ENCODE results near the gene TMEM95. TPM values are rescaled to one million over a fixed set of nuclear protein-coding genes. Genes with fewer than 3 reads are reported as not detected.

TMEM95 gene
- total and polyA plus RNA-seq, 2 donors from 2014 or later = not detected

DNA sequence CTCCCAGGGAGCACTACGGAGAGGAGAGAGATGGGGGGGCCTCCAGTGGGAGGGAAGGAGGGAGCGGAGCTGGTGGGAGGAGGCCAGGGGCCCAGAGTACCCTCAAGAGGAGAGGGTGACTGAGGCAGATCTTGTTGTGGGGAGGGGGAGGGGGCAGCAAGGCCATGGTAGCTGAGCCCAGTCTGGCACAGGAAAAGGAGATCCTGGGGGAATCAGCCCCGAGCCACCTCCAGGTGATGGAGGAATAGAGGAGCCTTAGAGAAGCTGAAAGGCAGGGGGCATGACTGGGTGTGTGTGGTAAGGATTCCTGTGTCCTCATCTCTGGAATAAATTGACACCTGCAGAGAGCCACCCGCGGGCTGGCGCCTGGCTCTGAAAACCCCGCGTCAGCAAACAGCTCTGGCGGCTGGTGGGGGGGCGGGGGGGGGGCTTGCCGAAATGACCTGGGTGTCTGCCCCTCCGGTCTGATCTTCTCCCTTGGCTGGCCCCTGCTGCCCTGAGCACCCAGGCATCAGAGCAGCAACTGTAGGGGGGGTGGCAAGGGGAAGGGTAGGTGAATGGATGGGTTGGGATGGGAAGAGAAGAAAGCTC is 51.4 kb downstream of the TMEM95 start:
- Histone ChIP-seq H3K27me3 (ENCODE audit: control insufficient read depth, insufficient read depth, low read length) (no peaks in the 10 kb centered on the region), H3K9ac (ENCODE audit: low read length in 3 of 3) (no peak overlapping the region), H3K9me3 (ENCODE audit: control insufficient read depth in 2 of 3, insufficient read depth in 1 of 3, low read length in 3 of 3) (no peaks in the 10 kb centered on the region), H3K27ac (ENCODE audit: low read depth in 2 of 2, low read length in 2 of 2) (no peak overlapping the region), H3K36me3 (ENCODE audit: control insufficient read depth in 2 of 3, insufficient read depth in 3 of 3, low read length in 3 of 3) (no peaks in the 10 kb centered on the region), H3K4me1 (ENCODE audit: control insufficient read depth in 2 of 3, insufficient read depth in 2 of 3, low read depth in 1 of 3, low read length in 3 of 3) (peaks cover 0 to 6% (median 6%) of the 10 kb centered on the region in 3 donors), H3K4me3 (ENCODE audit: low read length in 3 of 3) (no peak overlapping the region)
- intact Hi-C loops (cut with DNase I) = no loop called here
- no peak for FAIRE-seq
- TF ChIP-seq CTCF (IDR thresholded peaks at IDR 0.05; ENCODE audit: borderline replicate concordance, extremely low read depth, insufficient read depth) = no peak
- DNase-seq = peak in 1 of 5 donors; percentile 73

Other genes starting within 250 kb of the TMEM95 start
Only the 30 nearest of the 36 such genes appear.
- gene ASGR1, start 175.8 kb upstream of the TMEM95 start, total RNA-seq = 2.1 TPM
- 1.4 TPM for gene ASGR1, start 175.8 kb upstream of the TMEM95 start, polyA plus RNA-seq (ENCODE audit: insufficient read depth, low read depth, low replicate concordance)
- gene DLG4, start 135.3 kb upstream of the TMEM95 start, total RNA-seq = 18.9 TPM
- gene DLG4, start 135.3 kb upstream of the TMEM95 start, polyA plus RNA-seq (ENCODE audit: insufficient read depth, low read depth, low replicate concordance) = 6.6 TPM
- 689 TPM for gene ACADVL, start 135.2 kb upstream of the TMEM95 start, total RNA-seq
- 1,202 TPM for gene ACADVL, start 135.2 kb upstream of the TMEM95 start, polyA plus RNA-seq (ENCODE audit: insufficient read depth, low read depth, low replicate concordance)
- gene DVL2, start 120.6 kb upstream of the TMEM95 start, total RNA-seq = 35.8 TPM
- 18.0 TPM for gene DVL2, start 120.6 kb upstream of the TMEM95 start, polyA plus RNA-seq (ENCODE audit: insufficient read depth, low read depth, low replicate concordance)
- gene PHF23, start 115.7 kb upstream of the TMEM95 start, total RNA-seq = 28.1 TPM
- 48.5 TPM for gene PHF23, start 115.7 kb upstream of the TMEM95 start, polyA plus RNA-seq (ENCODE audit: insufficient read depth, low read depth, low replicate concordance)
- gene GABARAP, start 112.7 kb upstream of the TMEM95 start, total RNA-seq = 477 TPM
- 1,483 TPM for gene GABARAP, start 112.7 kb upstream of the TMEM95 start, polyA plus RNA-seq (ENCODE audit: insufficient read depth, low read depth, low replicate concordance)
- 113 TPM for gene CTDNEP1, start 103.4 kb upstream of the TMEM95 start, total RNA-seq
- gene CTDNEP1, start 103.4 kb upstream of the TMEM95 start, polyA plus RNA-seq (ENCODE audit: insufficient read depth, low read depth, low replicate concordance) = 124 TPM
- gene ELP5, start 102.9 kb upstream of the TMEM95 start, total RNA-seq = 41.9 TPM
- 110 TPM for gene ELP5, start 102.9 kb upstream of the TMEM95 start, polyA plus RNA-seq (ENCODE audit: insufficient read depth, low read depth, low replicate concordance)
- 233 TPM for gene CLDN7, start 92.7 kb upstream of the TMEM95 start, total RNA-seq
- 119 TPM for gene CLDN7, start 92.7 kb upstream of the TMEM95 start, polyA plus RNA-seq (ENCODE audit: insufficient read depth, low read depth, low replicate concordance)
- gene SLC2A4, start 73.4 kb upstream of the TMEM95 start, total RNA-seq = 4.2 TPM
- 2.8 TPM for gene SLC2A4, start 73.4 kb upstream of the TMEM95 start, polyA plus RNA-seq (ENCODE audit: insufficient read depth, low read depth, low replicate concordance)
- gene YBX2, start 60.5 kb upstream of the TMEM95 start, total RNA-seq = 1.3 TPM
- gene YBX2, start 60.5 kb upstream of the TMEM95 start, polyA plus RNA-seq (ENCODE audit: insufficient read depth, low read depth, low replicate concordance) = 3.3 TPM
- 306 TPM for gene EIF5A, start 47.5 kb upstream of the TMEM95 start, total RNA-seq
- gene EIF5A, start 47.5 kb upstream of the TMEM95 start, polyA plus RNA-seq (ENCODE audit: insufficient read depth, low read depth, low replicate concordance) = 434 TPM
- gene GPS2, start 39.8 kb upstream of the TMEM95 start, total RNA-seq = 67.0 TPM
- gene GPS2, start 39.8 kb upstream of the TMEM95 start, polyA plus RNA-seq (ENCODE audit: insufficient read depth, low read depth, low replicate concordance) = 101 TPM
- 44.7 TPM for gene NEURL4, start 25.8 kb upstream of the TMEM95 start, total RNA-seq
- gene NEURL4, start 25.8 kb upstream of the TMEM95 start, polyA plus RNA-seq (ENCODE audit: insufficient read depth, low read depth, low replicate concordance) = 21.2 TPM
- gene ACAP1, start 18.6 kb upstream of the TMEM95 start, total RNA-seq = 26.0 TPM
- 9.9 TPM for gene ACAP1, start 18.6 kb upstream of the TMEM95 start, polyA plus RNA-seq (ENCODE audit: insufficient read depth, low read depth, low replicate concordance)
- 14.4 TPM for gene KCTD11, start 3.0 kb upstream of the TMEM95 start, total RNA-seq
- 7.2 TPM for gene KCTD11, start 3.0 kb upstream of the TMEM95 start, polyA plus RNA-seq (ENCODE audit: insufficient read depth, low read depth, low replicate concordance)
- 9.3 TPM for gene TNK1, start 25.9 kb downstream of the TMEM95 start, total RNA-seq
- 7.6 TPM for gene TNK1, start 25.9 kb downstream of the TMEM95 start, polyA plus RNA-seq (ENCODE audit: insufficient read depth, low read depth, low replicate concordance)
- 35.0 TPM for gene PLSCR3, start 39.4 kb downstream of the TMEM95 start, total RNA-seq
- gene PLSCR3, start 39.4 kb downstream of the TMEM95 start, polyA plus RNA-seq (ENCODE audit: insufficient read depth, low read depth, low replicate concordance) = 26.4 TPM
- gene TMEM256, start 48.9 kb downstream of the TMEM95 start, total RNA-seq = 55.8 TPM
- 389 TPM for gene TMEM256, start 48.9 kb downstream of the TMEM95 start, polyA plus RNA-seq (ENCODE audit: insufficient read depth, low read depth, low replicate concordance)
- gene NLGN2, start 52.7 kb downstream of the TMEM95 start, total RNA-seq = 23.4 TPM
- gene NLGN2, start 52.7 kb downstream of the TMEM95 start, polyA plus RNA-seq (ENCODE audit: insufficient read depth, low read depth, low replicate concordance) = 7.3 TPM
- gene SPEM1, start 65.2 kb downstream of the TMEM95 start, total RNA-seq = not detected
- gene SPEM1, start 65.2 kb downstream of the TMEM95 start, polyA plus RNA-seq (ENCODE audit: insufficient read depth, low read depth, low replicate concordance) = not detected
- not detected for gene SPEM2, start 70.5 kb downstream of the TMEM95 start, total RNA-seq
- gene SPEM2, start 70.5 kb downstream of the TMEM95 start, polyA plus RNA-seq (ENCODE audit: insufficient read depth, low read depth, low replicate concordance) = not detected
- gene SPEM3, start 73.7 kb downstream of the TMEM95 start, total RNA-seq = not detected
- not detected for gene SPEM3, start 73.7 kb downstream of the TMEM95 start, polyA plus RNA-seq (ENCODE audit: insufficient read depth, low read depth, low replicate concordance)
- 10.0 TPM for gene TMEM102, start 80.3 kb downstream of the TMEM95 start, total RNA-seq
- 10.0 TPM for gene TMEM102, start 80.3 kb downstream of the TMEM95 start, polyA plus RNA-seq (ENCODE audit: insufficient read depth, low read depth, low replicate concordance)
- gene FGF11, start 84.4 kb downstream of the TMEM95 start, total RNA-seq = 1.4 TPM
- 7.7 TPM for gene FGF11, start 84.4 kb downstream of the TMEM95 start, polyA plus RNA-seq (ENCODE audit: insufficient read depth, low read depth, low replicate concordance)
- 11.9 TPM for gene CHRNB1, start 89.9 kb downstream of the TMEM95 start, total RNA-seq
- gene CHRNB1, start 89.9 kb downstream of the TMEM95 start, polyA plus RNA-seq (ENCODE audit: insufficient read depth, low read depth, low replicate concordance) = 19.3 TPM
- gene ZBTB4, start 124.5 kb downstream of the TMEM95 start, total RNA-seq = 64.8 TPM
- gene ZBTB4, start 124.5 kb downstream of the TMEM95 start, polyA plus RNA-seq (ENCODE audit: insufficient read depth, low read depth, low replicate concordance) = 23.2 TPM
- not detected for gene SLC35G6, start 126.3 kb downstream of the TMEM95 start, total RNA-seq
- gene SLC35G6, start 126.3 kb downstream of the TMEM95 start, polyA plus RNA-seq (ENCODE audit: insufficient read depth, low read depth, low replicate concordance) = not detected
- gene POLR2A, start 129.2 kb downstream of the TMEM95 start, total RNA-seq = 133 TPM
- gene POLR2A, start 129.2 kb downstream of the TMEM95 start, polyA plus RNA-seq (ENCODE audit: insufficient read depth, low read depth, low replicate concordance) = 18.6 TPM
- 48.0 TPM for gene TNFSF12, start 193.9 kb downstream of the TMEM95 start, total RNA-seq
- gene TNFSF12, start 193.9 kb downstream of the TMEM95 start, polyA plus RNA-seq (ENCODE audit: insufficient read depth, low read depth, low replicate concordance) = 61.8 TPM

All from kidney (tissue), 14 donors.